ENCODE data around the gene ATG101. TPM values are rescaled to one million over a fixed set of nuclear protein-coding genes. Genes with fewer than 3 reads are reported as not detected.

The ATG101 gene
- total and polyA plus RNA-seq, 8 donors, result 19.7 to 42.4 (median 25.1) TPM

GRCh38 chr12:52033446-52034140, 36.2 kb upstream of the ATG101 start:
- intact Hi-C loops (cut with DNase I), result no loop called here
- TF ChIP-seq CTCF (IDR thresholded peaks at IDR 0.05), result no peak
- no peak for ATAC-seq
- Histone ChIP-seq H3K27ac (peak overlapping the region; percentile 75 to 89), H3K36me3 (no peaks in the 10 kb centered on the region), H3K4me3 (peak overlapping the region; percentile 2 to 34), H3K9me3 (no peaks in the 10 kb centered on the region), H3K27me3 (peaks cover 0 to 27% of the 10 kb centered on the region in 2 donors), H3K4me1 (peaks cover 18 to 50% of the 10 kb centered on the region in 2 donors)
- peak in 1 of 4 donors; percentile 71 for DNase-seq

- TF ChIP-seq CTCF (IDR thresholded peaks at IDR 0.05), result no peak
- DNase-seq, result peak in 1 of 4 donors; percentile 13
- H3K27me3 ChIP-seq, result peaks cover 0 to 27% of the 10 kb centered on the region in 2 donors
- H3K4me1 ChIP-seq, result peaks cover 18 to 60% of the 10 kb centered on the region in 2 donors
- no peak overlapping the region for H3K4me3 ChIP-seq
- H3K9me3 ChIP-seq, result no peaks in the 10 kb centered on the region
- intact Hi-C loops (cut with DNase I), result no loop called here
- ATAC-seq, result no peak
- H3K27ac ChIP-seq, result no peak overlapping the region
- no peaks in the 10 kb centered on the region for H3K36me3 ChIP-seq
Observed at GRCh38 chr12:52035190-52035589, 34.6 kb upstream of the ATG101 start.

- intact Hi-C loops (cut with DNase I), result no loop called here
- Histone ChIP-seq H3K9me3 (no peaks in the 10 kb centered on the region), H3K27ac (peak overlapping the region; percentile 68 to 88), H3K4me3 (no peak overlapping the region), H3K27me3 (peaks cover 0 to 27% of the 10 kb centered on the region in 2 donors), H3K4me1 (peaks cover 18 to 60% of the 10 kb centered on the region in 2 donors), H3K36me3 (no peaks in the 10 kb centered on the region)
- ATAC-seq (no peak), DNase-seq (no peak)
- TF ChIP-seq CTCF (IDR thresholded peaks at IDR 0.05), result no peak
Observed at GRCh38 chr12:52035926-52036325, 33.9 kb upstream of the ATG101 start.

- H3K27ac ChIP-seq, result peak overlapping the region; percentile 68 to 88
- peaks cover 18 to 60% of the 10 kb centered on the region in 2 donors for H3K4me1 ChIP-seq
- TF ChIP-seq CTCF (IDR thresholded peaks at IDR 0.05), result no peak
- H3K9me3 ChIP-seq, result no peaks in the 10 kb centered on the region
- intact Hi-C loops (cut with DNase I), result no loop called here
- no peaks in the 10 kb centered on the region for H3K36me3 ChIP-seq
- peak overlapping the region; percentile 3 to 61 for H3K4me3 ChIP-seq
- ATAC-seq (peak; percentile 64), DNase-seq (peak; percentile 80 to 94 (median 92))
- H3K27me3 ChIP-seq, result peaks cover 0 to 27% of the 10 kb centered on the region in 2 donors
Observed at GRCh38 chr12:52036587-52037171, 33.1 kb upstream of the ATG101 start.

GRCh38 chr12:52037248-52037861, 32.4 kb upstream of the ATG101 start:
- no peaks in the 10 kb centered on the region for H3K9me3 ChIP-seq
- DNase-seq (peak in 3 of 4 donors; percentile 65 to 82 (median 79)), ATAC-seq (no peak)
- H3K27me3 ChIP-seq, result peaks cover 0 to 27% of the 10 kb centered on the region in 2 donors
- H3K27ac ChIP-seq, result peak overlapping the region; percentile 75 to 90
- H3K4me1 ChIP-seq, result peaks cover 18 to 55% of the 10 kb centered on the region in 2 donors
- no peaks in the 10 kb centered on the region for H3K36me3 ChIP-seq
- H3K4me3 ChIP-seq, result peak overlapping the region; percentile 61 to 68
- intact Hi-C loops (cut with DNase I), result no loop called here
- TF ChIP-seq CTCF (IDR thresholded peaks at IDR 0.05), result no peak
